Stimulated activated CD4-positive, alpha-beta T cell treated with anti-CD3 and anti-CD28 coated beads, Interleukin-4, amount 100 ng/mL, for 48 hours (primary cell): ENCODE results near the gene CHST11.

Experiments
- DNase-seq, 2 donors: peaks; one replicate each; pipeline ENCODE4 v3.0.0-alpha.2; 2020; ENCODE audit warnings: low read depth in 2 of 2

CHST11 gene

GRCh38 chr12:104433061-104433460 is 23.7 kb upstream of the CHST11 start:
- DNase-seq: no peak

GRCh38 chr12:104434129-104434528 is 22.6 kb upstream of the CHST11 start:
- DNase-seq: no peak

GRCh38 chr12:104435175-104435574 is 21.6 kb upstream of the CHST11 start:
- DNase-seq: no peak

- no peak for DNase-seq
Observed at GRCh38 chr12:104435765-104436164, 21.0 kb upstream of the CHST11 start.

GRCh38 chr12:104436790-104437189 is 20.0 kb upstream of the CHST11 start:
- no peak for DNase-seq

- no peak for DNase-seq
Observed at GRCh38 chr12:104438134-104438533, 18.6 kb upstream of the CHST11 start.

GRCh38 chr12:104439137-104439536 is 17.6 kb upstream of the CHST11 start:
- no peak for DNase-seq

- no peak for DNase-seq
Observed at GRCh38 chr12:104443008-104443407, 13.7 kb upstream of the CHST11 start.

- DNase-seq: no peak
Observed at GRCh38 chr12:104446646-104447421, 9.9 kb upstream of the CHST11 start.

- no peak for DNase-seq
Observed at GRCh38 chr12:104448031-104448430, 8.7 kb upstream of the CHST11 start.

- no peak for DNase-seq
Observed at GRCh38 chr12:104448451-104448850, 8.3 kb upstream of the CHST11 start.

- no peak for DNase-seq
Observed at GRCh38 chr12:104450700-104451099, 6.0 kb upstream of the CHST11 start.

- DNase-seq: no peak
Observed at GRCh38 chr12:104452087-104452486, 4.7 kb upstream of the CHST11 start.

- no peak for DNase-seq
Observed at GRCh38 chr12:104453133-104453532, 3.6 kb upstream of the CHST11 start.

GRCh38 chr12:104454997-104455396 is 1.8 kb upstream of the CHST11 start:
- no peak for DNase-seq

GRCh38 chr12:104455578-104456416 is 951 bp upstream of the CHST11 start:
- no peak for DNase-seq

- DNase-seq: peak in 1 of 2 donors; percentile 56
Observed at GRCh38 chr12:104456950-104457745, 400 bp downstream of the CHST11 start.

- peak in 1 of 2 donors; percentile 52 for DNase-seq
Observed at GRCh38 chr12:104457746-104458693, 1.3 kb downstream of the CHST11 start.

GRCh38 chr12:104458694-104459367 is 2.1 kb downstream of the CHST11 start:
- DNase-seq: no peak

- DNase-seq: no peak
Observed at GRCh38 chr12:104459368-104459909, 2.7 kb downstream of the CHST11 start.
